Liver (tissue), 3 donors: ENCODE results near the gene KRTAP6-2.

Experiments used
- EGR1 ChIP-seq, 2 donors: IDR thresholded peaks; 2 replicates each; pipeline ENCODE4 v1.6.1; 2016 to 2018; ENCODE audit warnings: antibody characterized with exemption in 2 of 2, low read depth in 2 of 2
- GABPA ChIP-seq, 2 donors: IDR thresholded peaks in 1 of 2; conservative IDR thresholded peaks in 1 of 2; 2 replicates each; pipeline ENCODE4 v1.6.1; 2016; ENCODE audit warnings: antibody characterized with exemption in 2 of 2, mild to moderate bottlenecking in 1 of 2, moderate library complexity in 1 of 2
- JUND ChIP-seq, 2 donors: IDR thresholded peaks; 2 replicates each; pipeline ENCODE4 v1.6.1; 2016; ENCODE audit warnings: antibody characterized with exemption in 2 of 2
- RAD21 ChIP-seq, 2 donors: IDR thresholded peaks; 2 replicates each; pipeline ENCODE4 v1.6.1; 2016; ENCODE audit warnings: antibody characterized with exemption in 2 of 2, mild to moderate bottlenecking in 2 of 2
- RXRA ChIP-seq, 2 donors: IDR thresholded peaks; 2 replicates each; pipeline ENCODE4 v1.6.1; 2017 to 2018; ENCODE audit warnings: antibody characterized with exemption in 2 of 2, mild to moderate bottlenecking in 1 of 2
- SP1 ChIP-seq: IDR thresholded peaks from 2 replicates; pipeline ENCODE4 v1.6.1; 2018; ENCODE audit warnings: antibody characterized with exemption, mild to moderate bottlenecking
- TAF1 ChIP-seq: conservative IDR thresholded peaks from 2 replicates; pipeline ENCODE4 v1.6.1; 2016; ENCODE audit warnings: antibody characterized with exemption, mild to moderate bottlenecking
- TF ChIP-seq, protein P1 (sequence below): fragments of 150-350 bp; IDR thresholded peaks from 2 replicates; pipeline ENCODE4 v1.5.1; 2017; ENCODE audit warnings: improper control_type of control experiment, low read depth, low read length; ENCODE audit not compliant: missing input control
- TF ChIP-seq, protein P2 (sequence below): IDR thresholded peaks from 2 replicates; pipeline ENCODE4 v1.6.1; 2016; ENCODE audit warnings: antibody characterized with exemption, mild to moderate bottlenecking
- TF ChIP-seq, protein P3 (sequence below): IDR thresholded peaks from 2 replicates; pipeline ENCODE4 v1.6.1; 2016; ENCODE audit warnings: antibody characterized with exemption
- TF ChIP-seq, protein P4 (sequence below): IDR thresholded peaks from 2 replicates; pipeline ENCODE4 v1.6.1; 2016; ENCODE audit warnings: antibody characterized with exemption
- TF ChIP-seq, protein P5 (sequence below): IDR thresholded peaks from 2 replicates; pipeline ENCODE4 v1.6.1; 2016; ENCODE audit warnings: antibody characterized with exemption
- donor health status: healthy.
- donor health status: healthy.

DNA sequence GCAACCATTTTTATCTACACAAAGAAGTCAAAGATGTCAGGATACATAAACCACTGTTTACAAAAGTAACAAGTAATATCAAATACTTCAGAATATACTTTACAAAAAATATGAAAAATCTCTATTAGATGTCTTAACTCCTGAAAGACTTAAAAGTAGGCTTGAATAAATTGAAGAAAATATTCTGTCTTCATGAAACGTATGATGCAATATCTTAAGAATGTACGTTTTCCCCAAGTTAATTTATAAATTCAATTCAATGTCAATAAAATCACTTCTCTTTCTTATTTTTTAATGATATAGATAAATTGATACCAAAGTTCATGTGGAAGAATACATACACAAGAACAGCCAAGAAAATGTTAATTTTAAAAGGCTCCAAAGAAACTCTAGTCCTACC lies 43.6 kb downstream of the KRTAP6-2 start:
- TF ChIP-seq, protein P1, sequence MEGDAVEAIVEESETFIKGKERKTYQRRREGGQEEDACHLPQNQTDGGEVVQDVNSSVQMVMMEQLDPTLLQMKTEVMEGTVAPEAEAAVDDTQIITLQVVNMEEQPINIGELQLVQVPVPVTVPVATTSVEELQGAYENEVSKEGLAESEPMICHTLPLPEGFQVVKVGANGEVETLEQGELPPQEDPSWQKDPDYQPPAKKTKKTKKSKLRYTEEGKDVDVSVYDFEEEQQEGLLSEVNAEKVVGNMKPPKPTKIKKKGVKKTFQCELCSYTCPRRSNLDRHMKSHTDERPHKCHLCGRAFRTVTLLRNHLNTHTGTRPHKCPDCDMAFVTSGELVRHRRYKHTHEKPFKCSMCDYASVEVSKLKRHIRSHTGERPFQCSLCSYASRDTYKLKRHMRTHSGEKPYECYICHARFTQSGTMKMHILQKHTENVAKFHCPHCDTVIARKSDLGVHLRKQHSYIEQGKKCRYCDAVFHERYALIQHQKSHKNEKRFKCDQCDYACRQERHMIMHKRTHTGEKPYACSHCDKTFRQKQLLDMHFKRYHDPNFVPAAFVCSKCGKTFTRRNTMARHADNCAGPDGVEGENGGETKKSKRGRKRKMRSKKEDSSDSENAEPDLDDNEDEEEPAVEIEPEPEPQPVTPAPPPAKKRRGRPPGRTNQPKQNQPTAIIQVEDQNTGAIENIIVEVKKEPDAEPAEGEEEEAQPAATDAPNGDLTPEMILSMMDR = no peak
- TF ChIP-seq, protein P2, sequence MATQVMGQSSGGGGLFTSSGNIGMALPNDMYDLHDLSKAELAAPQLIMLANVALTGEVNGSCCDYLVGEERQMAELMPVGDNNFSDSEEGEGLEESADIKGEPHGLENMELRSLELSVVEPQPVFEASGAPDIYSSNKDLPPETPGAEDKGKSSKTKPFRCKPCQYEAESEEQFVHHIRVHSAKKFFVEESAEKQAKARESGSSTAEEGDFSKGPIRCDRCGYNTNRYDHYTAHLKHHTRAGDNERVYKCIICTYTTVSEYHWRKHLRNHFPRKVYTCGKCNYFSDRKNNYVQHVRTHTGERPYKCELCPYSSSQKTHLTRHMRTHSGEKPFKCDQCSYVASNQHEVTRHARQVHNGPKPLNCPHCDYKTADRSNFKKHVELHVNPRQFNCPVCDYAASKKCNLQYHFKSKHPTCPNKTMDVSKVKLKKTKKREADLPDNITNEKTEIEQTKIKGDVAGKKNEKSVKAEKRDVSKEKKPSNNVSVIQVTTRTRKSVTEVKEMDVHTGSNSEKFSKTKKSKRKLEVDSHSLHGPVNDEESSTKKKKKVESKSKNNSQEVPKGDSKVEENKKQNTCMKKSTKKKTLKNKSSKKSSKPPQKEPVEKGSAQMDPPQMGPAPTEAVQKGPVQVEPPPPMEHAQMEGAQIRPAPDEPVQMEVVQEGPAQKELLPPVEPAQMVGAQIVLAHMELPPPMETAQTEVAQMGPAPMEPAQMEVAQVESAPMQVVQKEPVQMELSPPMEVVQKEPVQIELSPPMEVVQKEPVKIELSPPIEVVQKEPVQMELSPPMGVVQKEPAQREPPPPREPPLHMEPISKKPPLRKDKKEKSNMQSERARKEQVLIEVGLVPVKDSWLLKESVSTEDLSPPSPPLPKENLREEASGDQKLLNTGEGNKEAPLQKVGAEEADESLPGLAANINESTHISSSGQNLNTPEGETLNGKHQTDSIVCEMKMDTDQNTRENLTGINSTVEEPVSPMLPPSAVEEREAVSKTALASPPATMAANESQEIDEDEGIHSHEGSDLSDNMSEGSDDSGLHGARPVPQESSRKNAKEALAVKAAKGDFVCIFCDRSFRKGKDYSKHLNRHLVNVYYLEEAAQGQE = no peak
- TF ChIP-seq EGR1 (IDR thresholded peaks at IDR 0.05; ENCODE audit: low read depth in 2 of 2) = no peak
- TF ChIP-seq, protein P3, sequence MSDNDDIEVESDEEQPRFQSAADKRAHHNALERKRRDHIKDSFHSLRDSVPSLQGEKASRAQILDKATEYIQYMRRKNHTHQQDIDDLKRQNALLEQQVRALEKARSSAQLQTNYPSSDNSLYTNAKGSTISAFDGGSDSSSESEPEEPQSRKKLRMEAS = no peak
- TF ChIP-seq RXRA (IDR thresholded peaks at IDR 0.05) = no peak
- TF ChIP-seq, protein P4, sequence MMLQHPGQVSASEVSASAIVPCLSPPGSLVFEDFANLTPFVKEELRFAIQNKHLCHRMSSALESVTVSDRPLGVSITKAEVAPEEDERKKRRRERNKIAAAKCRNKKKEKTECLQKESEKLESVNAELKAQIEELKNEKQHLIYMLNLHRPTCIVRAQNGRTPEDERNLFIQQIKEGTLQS = no peak
- no peak for TF ChIP-seq SP1
- TF ChIP-seq, protein P5, sequence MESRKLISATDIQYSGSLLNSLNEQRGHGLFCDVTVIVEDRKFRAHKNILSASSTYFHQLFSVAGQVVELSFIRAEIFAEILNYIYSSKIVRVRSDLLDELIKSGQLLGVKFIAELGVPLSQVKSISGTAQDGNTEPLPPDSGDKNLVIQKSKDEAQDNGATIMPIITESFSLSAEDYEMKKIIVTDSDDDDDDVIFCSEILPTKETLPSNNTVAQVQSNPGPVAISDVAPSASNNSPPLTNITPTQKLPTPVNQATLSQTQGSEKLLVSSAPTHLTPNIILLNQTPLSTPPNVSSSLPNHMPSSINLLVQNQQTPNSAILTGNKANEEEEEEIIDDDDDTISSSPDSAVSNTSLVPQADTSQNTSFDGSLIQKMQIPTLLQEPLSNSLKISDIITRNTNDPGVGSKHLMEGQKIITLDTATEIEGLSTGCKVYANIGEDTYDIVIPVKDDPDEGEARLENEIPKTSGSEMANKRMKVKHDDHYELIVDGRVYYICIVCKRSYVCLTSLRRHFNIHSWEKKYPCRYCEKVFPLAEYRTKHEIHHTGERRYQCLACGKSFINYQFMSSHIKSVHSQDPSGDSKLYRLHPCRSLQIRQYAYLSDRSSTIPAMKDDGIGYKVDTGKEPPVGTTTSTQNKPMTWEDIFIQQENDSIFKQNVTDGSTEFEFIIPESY = no peak
- TF ChIP-seq JUND (IDR thresholded peaks at IDR 0.05) = no peak
- TF ChIP-seq RAD21 (IDR thresholded peaks at IDR 0.05) = no peak
- TF ChIP-seq GABPA (IDR thresholded peaks at IDR 0.05 in 1 of 2, conservative IDR thresholded peaks at IDR 0.05 in 1 of 2) = no peak
- TF ChIP-seq TAF1 = no peak
